Gastrocnemius medialis (tissue), 4 donors: ENCODE results near the gene SEMA3E. TPM values are rescaled to one million over a fixed set of nuclear protein-coding genes. Genes with fewer than 3 reads are reported as not detected.
"Not testable (repeated sequence)": the region's sequence is repeated elsewhere in the genome, so short reads cannot be mapped to it uniquely, and the experiment has no call there.

Source experiments
- ATAC-seq, 2 donors: fragments of 150-250 bp; one replicate each; pipeline ENCODE4 v1.9.1; 2016
- DNase-seq, 2 donors: peaks; one replicate each; pipeline ENCODE4 v3.0.0-alpha.2; 2019
- H3K27ac ChIP-seq, 4 donors: fragments of 200-600 bp; sonication (generic); 1 replicate in 1 of 4; 2 replicates in 3 of 4; pipeline ENCODE4 v1.5.1; 2016 to 2018; ENCODE audit warnings: mild to moderate bottlenecking in 2 of 4, moderate library complexity in 1 of 4
- H3K27me3 ChIP-seq, 3 donors: fragments of 200-600 bp; sonication (generic) in 2 of 3; 1 replicate in 1 of 3; 2 replicates in 2 of 3; pipeline versions ENCODE4 v1.5.1 to v1.6.0; 2016 to 2019; ENCODE audit warnings: mild to moderate bottlenecking in 1 of 3, moderate library complexity in 1 of 3
- H3K36me3 ChIP-seq, 2 donors: fragments of 200-600 bp; sonication (generic) in 1 of 2; one replicate each; pipeline ENCODE4 v1.5.1; 2017 to 2018
- H3K4me1 ChIP-seq, 2 donors: fragments of 200-600 bp; sonication (generic) in 1 of 2; one replicate each; pipeline ENCODE4 v1.5.1; 2016 to 2017; ENCODE audit warnings: mild to moderate bottlenecking in 2 of 2
- H3K4me3 ChIP-seq, 4 donors: fragments of 200-600 bp; sonication (generic) in 3 of 4; 1 replicate in 1 of 4; 2 replicates in 3 of 4; pipeline ENCODE4 v1.5.1; 2016 to 2019; ENCODE audit warnings: mild to moderate bottlenecking in 2 of 4
- H3K9me3 ChIP-seq, 3 donors: fragments of 200-600 bp; sonication (generic) in 2 of 3; 1 replicate in 1 of 3; 2 replicates in 2 of 3; pipeline ENCODE4 v1.5.1; 2016 to 2019
- CTCF ChIP-seq, 5 experiments: fragments of 450-650 bp in 3 of 5; fragments of 200-600 bp in 2 of 5; sonication (generic) in 2 of 5; IDR thresholded peaks in 4 of 5; conservative IDR thresholded peaks in 1 of 5; 1 replicate in 4 of 5; 2 replicates in 1 of 5; pipeline ENCODE4 v1.5.1; 2016 to 2019; ENCODE audit warnings: antibody characterized with exemption in 5 of 5, mild to moderate bottlenecking in 3 of 5, moderate library complexity in 3 of 5
- POLR2A ChIP-seq, 2 donors: fragments of 450-650 bp; IDR thresholded peaks; one replicate each; pipeline ENCODE4 v1.6.1; 2017; ENCODE audit warnings: antibody characterized with exemption in 2 of 2, mild to moderate bottlenecking in 2 of 2, moderate library complexity in 2 of 2
- in situ Hi-C, 4 donors: fragments of 200-750 bp; cut with MboI; loops; one replicate each; pipeline versions ENCODE4 v1.15.0 to v1.8.0; 2017; ENCODE audit warnings: low sequenced_read_pairs in 4 of 4
- intact Hi-C: fragments of 100-400 bp; cut with DNase I; formaldehyde crosslinking; loops from one replicate; pipeline ENCODE4 v1.15.1; 2023; ENCODE audit warnings: low total_unique reads
- total RNA-seq, 4 donors: library from RNA; depleted of rRNA; stranded (reverse); fragments of >200 nt; gene quantifications; one replicate each; pipeline versions ENCODE4 v1.1.0 to v1.2.3, GENCODE V29; 2016

Gene SEMA3E
- total RNA-seq, 4 donors from 2014 or later, result 0.22 to 0.41 (median 0.32) TPM; not detected in 1

- Histone ChIP-seq H3K9me3 (no peaks in the 10 kb centered on the region), H3K4me3 (no peak overlapping the region), H3K36me3 (no peaks in the 10 kb centered on the region), H3K27me3 (no peaks in the 10 kb centered on the region), H3K27ac (no peak overlapping the region), H3K4me1 (no peaks in the 10 kb centered on the region)
- DNase-seq (no peak), ATAC-seq (no peak)
- in situ Hi-C loops (no loop called here), intact Hi-C loops (no loop called here)
- no peak for TF ChIP-seq POLR2A (IDR thresholded peaks at IDR 0.05)
- no peak for TF ChIP-seq CTCF (IDR thresholded peaks at IDR 0.05 in 4 of 5, conservative IDR thresholded peaks at IDR 0.05 in 1 of 5)
These were observed 209.9 kb downstream of the SEMA3E start for GRCh38 chr7:83439026-83439425.

- ATAC-seq, H3K36me3 ChIP-seq, DNase-seq, in situ Hi-C loops, H3K27me3 ChIP-seq, H3K4me1 ChIP-seq, H3K4me3 ChIP-seq, H3K9me3 ChIP-seq, intact Hi-C loops, H3K27ac ChIP-seq: not testable (repeated sequence)
These were observed 218.7 kb downstream of the SEMA3E start for GRCh38 chr7:83430289-83430688.

- no peak for ATAC-seq
- in situ Hi-C loops, result no loop called here
- Histone ChIP-seq H3K4me3 (no peak overlapping the region), H3K36me3 (no peaks in the 10 kb centered on the region), H3K9me3 (no peaks in the 10 kb centered on the region), H3K4me1 (no peaks in the 10 kb centered on the region), H3K27me3 (no peaks in the 10 kb centered on the region), H3K27ac (no peak overlapping the region)
- intact Hi-C loops, result no loop called here
- TF ChIP-seq CTCF (IDR thresholded peaks at IDR 0.05 in 4 of 5, conservative IDR thresholded peaks at IDR 0.05 in 1 of 5), result no peak
- TF ChIP-seq POLR2A (IDR thresholded peaks at IDR 0.05), result no peak
- no peak for DNase-seq
These were observed 219.4 kb downstream of the SEMA3E start for GRCh38 chr7:83429493-83429892.

GRCh38 chr7:83427884-83428283 is 221.1 kb downstream of the SEMA3E start:
- H3K27ac ChIP-seq, result no peak overlapping the region
- no peaks in the 10 kb centered on the region for H3K9me3 ChIP-seq
- intact Hi-C loops (no loop called here), in situ Hi-C loops (no loop called here)
- no peaks in the 10 kb centered on the region for H3K4me1 ChIP-seq
- H3K4me3 ChIP-seq, result no peak overlapping the region
- H3K27me3 ChIP-seq, result no peaks in the 10 kb centered on the region
- no peak for TF ChIP-seq CTCF (IDR thresholded peaks at IDR 0.05 in 4 of 5, conservative IDR thresholded peaks at IDR 0.05 in 1 of 5)
- no peak for TF ChIP-seq POLR2A (IDR thresholded peaks at IDR 0.05)
- no peak for ATAC-seq
- no peak for DNase-seq
- H3K36me3 ChIP-seq, result no peaks in the 10 kb centered on the region

GRCh38 chr7:83426325-83426724 is 222.6 kb downstream of the SEMA3E start:
- no peaks in the 10 kb centered on the region for H3K36me3 ChIP-seq
- no peaks in the 10 kb centered on the region for H3K27me3 ChIP-seq
- no peaks in the 10 kb centered on the region for H3K9me3 ChIP-seq
- in situ Hi-C loops, result no loop called here
- intact Hi-C loops, result no loop called here
- TF ChIP-seq POLR2A (IDR thresholded peaks at IDR 0.05) (no peak), CTCF (IDR thresholded peaks at IDR 0.05 in 4 of 5, conservative IDR thresholded peaks at IDR 0.05 in 1 of 5) (no peak)
- ATAC-seq (no peak), DNase-seq (no peak)
- no peak overlapping the region for H3K4me3 ChIP-seq
- no peaks in the 10 kb centered on the region for H3K4me1 ChIP-seq
- H3K27ac ChIP-seq, result no peak overlapping the region
